AG04449 (cell line): ENCODE results near the gene MYBPC3.

Experiments used
- CTCF ChIA-PET: fragments of 350-600 bp; formaldehyde crosslinking; extraction: SDS; loops from one replicate; lab custom pipeline; 2021; ENCODE audit warnings: antibody characterized with exemption; lab: Yijun Ruan, JAX
- POLR2A ChIA-PET: fragments of 400-600, 350-600 bp; formaldehyde crosslinking; extraction: SDS; loops from one replicate; lab custom pipeline; 2020; ENCODE audit warnings: antibody characterized with exemption, inconsistent platforms; lab: Yijun Ruan, JAX
- DNase-seq: peaks from one replicate; pipeline ENCODE4 v3.0.0-alpha.2; 2010; ENCODE audit warnings: low read depth, low spot score
- H3K4me3 ChIP-seq: 2 replicates; pipeline ENCODE4 v1.5.1; 2011; ENCODE audit warnings: low read depth, mild to moderate bottlenecking, control low read depth, low read length
- TF ChIP-seq, protein P1 (sequence below): IDR thresholded peaks from one replicate; pipeline ENCODE4 v1.5.1; 2011; ENCODE audit warnings: mild to moderate bottlenecking, moderate library complexity, low read length, control low read depth, inconsistent platforms; ENCODE audit not compliant: insufficient read depth; ENCODE audit errors: missing control alignments

Gene MYBPC3

DNA sequence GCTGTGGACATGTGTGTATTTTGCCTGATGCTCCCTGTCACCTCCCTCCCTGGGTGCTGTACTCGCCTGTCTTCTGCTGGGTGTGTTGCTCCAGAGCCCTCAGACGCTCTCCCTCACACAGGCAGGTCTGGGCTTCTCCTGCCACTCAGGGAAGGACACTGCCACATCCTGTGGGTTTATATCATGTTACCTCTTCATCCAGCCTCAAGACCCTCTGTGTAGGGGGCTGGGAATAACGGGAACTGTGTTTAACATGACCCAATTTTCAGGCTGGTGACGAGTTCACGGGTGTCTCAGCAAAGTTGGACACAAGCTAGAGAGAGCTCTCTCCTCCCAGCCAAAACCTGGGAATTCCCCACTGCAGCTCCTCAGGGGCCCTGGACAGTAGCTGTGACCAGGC lies 24.6 kb downstream of the MYBPC3 start:
- no peak for DNase-seq
- ChIA-PET POLR2A (no interaction called here), CTCF (no interaction called here)
- H3K4me3 ChIP-seq = no peak overlapping the region
- TF ChIP-seq, protein P1, sequence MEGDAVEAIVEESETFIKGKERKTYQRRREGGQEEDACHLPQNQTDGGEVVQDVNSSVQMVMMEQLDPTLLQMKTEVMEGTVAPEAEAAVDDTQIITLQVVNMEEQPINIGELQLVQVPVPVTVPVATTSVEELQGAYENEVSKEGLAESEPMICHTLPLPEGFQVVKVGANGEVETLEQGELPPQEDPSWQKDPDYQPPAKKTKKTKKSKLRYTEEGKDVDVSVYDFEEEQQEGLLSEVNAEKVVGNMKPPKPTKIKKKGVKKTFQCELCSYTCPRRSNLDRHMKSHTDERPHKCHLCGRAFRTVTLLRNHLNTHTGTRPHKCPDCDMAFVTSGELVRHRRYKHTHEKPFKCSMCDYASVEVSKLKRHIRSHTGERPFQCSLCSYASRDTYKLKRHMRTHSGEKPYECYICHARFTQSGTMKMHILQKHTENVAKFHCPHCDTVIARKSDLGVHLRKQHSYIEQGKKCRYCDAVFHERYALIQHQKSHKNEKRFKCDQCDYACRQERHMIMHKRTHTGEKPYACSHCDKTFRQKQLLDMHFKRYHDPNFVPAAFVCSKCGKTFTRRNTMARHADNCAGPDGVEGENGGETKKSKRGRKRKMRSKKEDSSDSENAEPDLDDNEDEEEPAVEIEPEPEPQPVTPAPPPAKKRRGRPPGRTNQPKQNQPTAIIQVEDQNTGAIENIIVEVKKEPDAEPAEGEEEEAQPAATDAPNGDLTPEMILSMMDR = no peak

DNA sequence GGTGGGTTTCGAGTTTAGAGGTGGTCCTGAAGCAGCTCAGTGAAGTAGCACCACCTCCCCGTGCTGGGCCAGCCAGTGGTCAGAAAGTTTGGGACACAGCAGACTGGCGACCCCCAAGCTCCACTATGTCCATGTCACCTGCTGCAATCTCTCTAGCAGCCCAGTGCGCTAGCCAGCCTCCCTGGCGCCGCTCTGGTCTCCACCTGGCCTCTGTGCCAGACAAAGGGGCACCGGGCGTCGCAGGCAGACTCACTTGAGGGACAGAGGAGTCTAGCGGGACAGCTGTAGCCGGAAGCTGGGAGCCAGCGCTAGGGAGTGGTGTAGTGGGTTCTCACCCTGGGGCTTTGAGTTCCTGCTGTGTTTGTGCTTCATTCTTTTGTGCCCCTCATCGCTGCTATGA lies 25.5 kb downstream of the MYBPC3 start:
- no peak for DNase-seq
- no peak overlapping the region for H3K4me3 ChIP-seq
- CTCF ChIA-PET = interaction anchor here (0.7 to 0.9 kb wide), 2 partner anchors 28 to 47 kb away, joined by 3 read pairs; no protein-coding TSS in a partner anchor
- TF ChIP-seq, protein P1 = no peak
- POLR2A ChIA-PET = no interaction called here

DNA sequence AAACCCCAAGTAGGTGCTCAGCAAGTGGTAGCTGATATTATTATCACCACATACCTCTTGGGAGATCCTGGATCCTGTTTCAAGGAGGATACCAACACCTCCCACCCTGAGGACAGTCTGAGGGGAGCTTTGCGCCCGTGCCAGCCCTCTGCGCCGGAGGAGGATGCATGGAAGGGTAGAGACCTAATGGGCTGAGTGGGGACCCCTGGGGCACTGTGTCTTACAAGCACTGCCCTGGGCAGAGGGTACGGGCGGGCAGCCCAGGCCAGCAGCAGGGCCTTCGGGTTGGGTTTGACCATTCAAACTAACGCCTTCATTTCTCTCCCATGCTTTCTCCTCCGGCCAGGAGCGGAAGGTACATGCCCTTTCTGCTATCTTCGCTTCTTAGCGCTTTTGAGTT lies 26.3 kb downstream of the MYBPC3 start:
- ChIA-PET POLR2A (no interaction called here), CTCF (interaction anchor here (0.9 kb wide), 1 partner anchor 29 kb away, joined by 3 read pairs; no protein-coding TSS in a partner anchor)
- no peak overlapping the region for H3K4me3 ChIP-seq
- TF ChIP-seq, protein P1 = no peak
- no peak for DNase-seq

DNA sequence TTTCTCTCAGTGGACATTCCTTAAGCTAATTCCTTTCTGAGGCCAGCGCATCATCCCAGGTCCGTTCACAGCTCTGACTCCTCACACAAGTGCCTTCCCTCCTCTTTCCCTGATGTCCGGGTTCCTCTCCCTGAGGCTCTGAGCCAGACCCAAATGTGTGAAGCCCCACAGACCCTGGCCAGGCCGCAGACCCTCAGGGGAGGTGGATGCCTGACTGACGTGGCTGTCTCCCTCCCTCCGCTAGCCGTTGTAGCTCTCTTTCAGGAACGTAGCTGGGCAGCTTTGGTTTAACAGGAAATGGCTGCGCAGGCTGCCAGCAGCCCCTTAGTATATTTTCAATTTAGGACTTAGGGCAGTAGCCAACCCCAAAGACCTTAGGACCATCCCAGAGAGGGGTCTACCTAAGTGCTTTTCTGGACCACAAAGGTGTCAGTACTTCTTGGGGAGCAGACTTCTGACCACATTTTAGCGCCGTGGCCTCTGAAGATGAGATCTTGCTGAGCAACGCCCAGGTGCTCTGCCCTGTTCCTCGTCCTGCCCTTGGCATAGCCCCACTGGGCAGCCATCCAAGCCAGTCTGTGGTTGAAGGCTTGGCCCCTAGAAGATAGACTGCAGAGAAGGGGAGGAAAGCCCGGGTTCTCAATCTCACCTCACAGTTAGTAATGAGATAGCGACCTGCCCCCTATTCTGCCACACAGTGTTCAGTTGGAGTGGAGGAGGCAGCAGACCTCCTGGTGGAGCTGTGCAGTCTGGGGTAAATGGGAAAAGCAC lies 27.0 kb downstream of the MYBPC3 start:
- TF ChIP-seq, protein P1 = no peak
- ChIA-PET CTCF (interaction anchor here (0.7 kb wide), 1 partner anchor 98 kb away, joined by 3 read pairs; no protein-coding TSS in a partner anchor), POLR2A (no interaction called here)
- no peak overlapping the region for H3K4me3 ChIP-seq
- DNase-seq = no peak

- DNase-seq = no peak
- H3K4me3 ChIP-seq = no peak overlapping the region
- ChIA-PET POLR2A (no interaction called here), CTCF (no interaction called here)
- TF ChIP-seq, protein P1 = no peak
Observed at GRCh38 chr11:47324520-47324919, 28.0 kb downstream of the MYBPC3 start.

DNA sequence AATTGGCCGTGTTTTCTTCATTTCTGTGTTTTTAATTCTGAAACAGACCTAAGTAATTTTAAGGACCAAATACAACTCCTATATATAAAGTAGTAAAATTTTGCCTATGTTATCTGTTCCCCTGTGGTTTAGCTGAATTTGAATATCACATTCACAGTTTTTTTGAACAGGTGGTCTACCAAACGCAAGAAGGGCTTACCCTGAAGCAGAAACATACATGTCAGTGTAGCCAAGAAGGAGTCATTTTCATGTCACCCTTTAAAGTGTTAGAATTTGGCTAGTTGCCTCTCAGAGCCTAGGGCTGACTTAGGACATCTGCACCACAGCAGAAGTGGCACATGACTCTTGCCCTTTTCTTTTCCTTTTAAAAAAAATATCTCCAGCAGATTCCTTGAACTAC lies 34.3 kb downstream of the MYBPC3 start:
- CTCF ChIA-PET = no interaction called here
- TF ChIP-seq, protein P1 = no peak
- DNase-seq = no peak
- POLR2A ChIA-PET = no interaction called here
- no peak overlapping the region for H3K4me3 ChIP-seq
